Measurements from ENCODE around the gene GPD1. TPM values are rescaled to one million over a fixed set of nuclear protein-coding genes. Genes with fewer than 3 reads are reported as not detected.

Gene GPD1
- total and polyA plus RNA-seq, 9 of the 15 experiments (the other 6 are each of a cell fraction or from before 2014, with no cell fraction given): 0.13 to 1.00 (median 0.55) TPM

GRCh38 chr12:50055831-50056638, 47.8 kb upstream of the GPD1 start (continued):
- no peak for TF ChIP-seq E2F4 (CRISPR knock-in tag; IDR thresholded peaks at IDR 0.05; ENCODE audit: low read depth)
- TF ChIP-seq RAD51 (IDR thresholded peaks at IDR 0.05; ENCODE audit: borderline replicate concordance, low read depth): 0 out of 2 replicates have a peak, but pooled peaks have one; percentile 27
- no peak for TF ChIP-seq NR2C1 (IDR thresholded peaks at IDR 0.05)
- TF ChIP-seq NR2C1 (tag; IDR thresholded peaks at IDR 0.05): no peak
- no peak for TF ChIP-seq ZNF395 (CRISPR knock-in tag; IDR thresholded peaks at IDR 0.05)
- TF ChIP-seq RCOR1 (IDR thresholded peaks at IDR 0.05; ENCODE audit: borderline replicate concordance in 1 of 2, low read depth in 2 of 2, low read length in 2 of 2): no peak
- TF ChIP-seq ZNF609 (CRISPR knock-in tag; IDR thresholded peaks at IDR 0.05; ENCODE audit: borderline replicate concordance): no peak
- 0 out of 2 replicates have a peak, but pooled peaks have one; percentile 18 for TF ChIP-seq JUN (IDR thresholded peaks at IDR 0.05; ENCODE audit: borderline replicate concordance, low read depth, low read length)
- no peak for TF ChIP-seq JUN (CRISPR knock-in tag; IDR thresholded peaks at IDR 0.05; ENCODE audit: borderline replicate concordance)
